Measurements from ENCODE around the gene CNPY1.

Gene CNPY1

GRCh38 chr7:155458878-155459699, 87.3 kb downstream of the CNPY1 start:
- no peak for TF ChIP-seq TAF1 (IDR thresholded peaks at IDR 0.05; ENCODE audit: low read depth)
- TF ChIP-seq FOXM1 (IDR thresholded peaks at IDR 0.05; ENCODE audit: borderline replicate concordance, low read depth) = no peak
- no peak for TF ChIP-seq EP300 (IDR thresholded peaks at IDR 0.05; ENCODE audit: borderline replicate concordance)
- no peak for TF ChIP-seq YY1 (IDR thresholded peaks at IDR 0.05; ENCODE audit: low read depth)
- no peak for TF ChIP-seq ZBTB7A (IDR thresholded peaks at IDR 0.05; ENCODE audit: low read depth)
- TF ChIP-seq CREB1 (IDR thresholded peaks at IDR 0.05; ENCODE audit: low read depth) = no peak

GRCh38 chr7:155458111-155458877, 88.1 kb downstream of the CNPY1 start, which contains the start of gene EN2:
Gene EN2, plus strand, starts transcription at chr7:155458129. Its CDS starts 249 bp downstream, at chr7:155458378.
- TF ChIP-seq RAD21 (IDR thresholded peaks at IDR 0.05; ENCODE audit: low read depth) = no peak
- TF ChIP-seq TAF1 (IDR thresholded peaks at IDR 0.05; ENCODE audit: low read depth) = no peak
- TF ChIP-seq NFIC (IDR thresholded peaks at IDR 0.05) = no peak
- no peak for TF ChIP-seq CEBPB (IDR thresholded peaks at IDR 0.05)
- no peak for TF ChIP-seq MAX (IDR thresholded peaks at IDR 0.05)
- no peak for TF ChIP-seq EP300 (IDR thresholded peaks at IDR 0.05; ENCODE audit: borderline replicate concordance)
- no peak for TF ChIP-seq YY1 (IDR thresholded peaks at IDR 0.05; ENCODE audit: low read depth)
- TF ChIP-seq CREB1 (IDR thresholded peaks at IDR 0.05; ENCODE audit: low read depth) = no peak
- no peak for TF ChIP-seq TEAD4 (IDR thresholded peaks at IDR 0.05)
- TF ChIP-seq TCF12 (IDR thresholded peaks at IDR 0.05; ENCODE audit: low read depth) = no peak
- no peak for TF ChIP-seq ZBTB7A (IDR thresholded peaks at IDR 0.05; ENCODE audit: low read depth)
- no peak for TF ChIP-seq USF1 (IDR thresholded peaks at IDR 0.05)
- no peak for TF ChIP-seq EGR1 (IDR thresholded peaks at IDR 0.05)
- no peak for TF ChIP-seq FOXM1 (IDR thresholded peaks at IDR 0.05; ENCODE audit: borderline replicate concordance, low read depth)
- no peak for TF ChIP-seq REST (IDR thresholded peaks at IDR 0.05; ENCODE audit: low read depth)

- no peak for TF ChIP-seq TAF1 (IDR thresholded peaks at IDR 0.05; ENCODE audit: low read depth)
- no peak for TF ChIP-seq RAD21 (IDR thresholded peaks at IDR 0.05; ENCODE audit: low read depth)
- TF ChIP-seq USF1 (IDR thresholded peaks at IDR 0.05) = no peak
- TF ChIP-seq REST (IDR thresholded peaks at IDR 0.05; ENCODE audit: low read depth) = no peak
- no peak for TF ChIP-seq ZBTB7A (IDR thresholded peaks at IDR 0.05; ENCODE audit: low read depth)
- TF ChIP-seq TCF12 (IDR thresholded peaks at IDR 0.05; ENCODE audit: low read depth) = no peak
- TF ChIP-seq EGR1 (IDR thresholded peaks at IDR 0.05) = no peak
- no peak for TF ChIP-seq MAX (IDR thresholded peaks at IDR 0.05)
- TF ChIP-seq YY1 (IDR thresholded peaks at IDR 0.05; ENCODE audit: low read depth) = no peak
- TF ChIP-seq CEBPB (IDR thresholded peaks at IDR 0.05) = no peak
- TF ChIP-seq EP300 (IDR thresholded peaks at IDR 0.05; ENCODE audit: borderline replicate concordance) = no peak; the same call in 1 of the 2 replicates
- no peak for TF ChIP-seq NFIC (IDR thresholded peaks at IDR 0.05)
- TF ChIP-seq FOXM1 (IDR thresholded peaks at IDR 0.05; ENCODE audit: borderline replicate concordance, low read depth) = no peak
- no peak for TF ChIP-seq CREB1 (IDR thresholded peaks at IDR 0.05; ENCODE audit: low read depth)
- TF ChIP-seq TEAD4 (IDR thresholded peaks at IDR 0.05) = no peak
These were observed 88.7 kb downstream of the CNPY1 start for GRCh38 chr7:155457544-155458110.

- peak; percentile 97 for TF ChIP-seq MAX (IDR thresholded peaks at IDR 0.05)
- peak; percentile 54; the same call in 1 of the 2 replicates for TF ChIP-seq CREB1 (IDR thresholded peaks at IDR 0.05; ENCODE audit: low read depth)
- peak; percentile 26; the same call in 1 of the 2 replicates for TF ChIP-seq TCF12 (IDR thresholded peaks at IDR 0.05; ENCODE audit: low read depth)
- TF ChIP-seq TEAD4 (IDR thresholded peaks at IDR 0.05) = 0 out of 2 replicates have a peak, but pooled peaks have one; percentile 2
- TF ChIP-seq TAF1 (IDR thresholded peaks at IDR 0.05; ENCODE audit: low read depth) = no peak
- TF ChIP-seq CEBPB (IDR thresholded peaks at IDR 0.05) = no peak
- peak; percentile 98 for TF ChIP-seq USF1 (IDR thresholded peaks at IDR 0.05)
- TF ChIP-seq FOXM1 (IDR thresholded peaks at IDR 0.05; ENCODE audit: borderline replicate concordance, low read depth) = no peak
- peak; percentile 32; the same call in 1 of the 2 replicates for TF ChIP-seq EGR1 (IDR thresholded peaks at IDR 0.05)
- TF ChIP-seq NFIC (IDR thresholded peaks at IDR 0.05) = no peak
- no peak for TF ChIP-seq REST (IDR thresholded peaks at IDR 0.05; ENCODE audit: low read depth)
- no peak; the same call in 1 of the 2 replicates for TF ChIP-seq EP300 (IDR thresholded peaks at IDR 0.05; ENCODE audit: borderline replicate concordance)
- TF ChIP-seq ZBTB7A (IDR thresholded peaks at IDR 0.05; ENCODE audit: low read depth) = no peak
- TF ChIP-seq YY1 (IDR thresholded peaks at IDR 0.05; ENCODE audit: low read depth) = peak; percentile 63
- TF ChIP-seq RAD21 (IDR thresholded peaks at IDR 0.05; ENCODE audit: low read depth) = no peak
These were observed 89.4 kb downstream of the CNPY1 start for GRCh38 chr7:155456738-155457543.
